Endothelial cell of umbilical vein (primary cell): ENCODE results near the gene PAX2. TPM values are rescaled to one million over a fixed set of nuclear protein-coding genes. Genes with fewer than 3 reads are reported as not detected.

Source experiments
- BruUV-seq: library from RNA; stranded (reverse); fragments of 400-500 nt; replicated peaks from 2 replicates; lab custom pipeline; 2021; lab: Mats Ljungman, UMichigan
- CTCF ChIA-PET: fragments of 300-600, 350-600 bp; sonication (Branson Sonifier 250); formaldehyde crosslinking; loops from one replicate; lab custom pipeline; 2021; ENCODE audit warnings: antibody characterized with exemption, inconsistent platforms; lab: Charles Lee
- POLR2A ChIA-PET: fragments of 300-600, 350-600 bp; sonication (Branson Sonifier 250); formaldehyde crosslinking; loops from one replicate; lab custom pipeline; 2021; ENCODE audit warnings: antibody characterized with exemption, inconsistent platforms; lab: Charles Lee
- DNase-seq: peaks from one replicate; pipeline ENCODE4 v3.0.0-alpha.2; 2011; ENCODE audit warnings: low read depth, low spot score
- FAIRE-seq: peaks from 2 replicates; lab custom pipeline; 2011; peaks lifted over from hg19 to GRCh38; lab: Jason Lieb, UNC
- H2AFZ ChIP-seq: 2 replicates; pipeline ENCODE4 v1.6.0; 2012; ENCODE audit warnings: low read depth, low read length, control low read depth, inconsistent platforms
- H3K27ac ChIP-seq: 2 replicates; pipeline ENCODE4 v1.5.1; 2011; ENCODE audit warnings: low read depth, mild to moderate bottlenecking, control low read depth, low read length, moderate library complexity; ENCODE audit not compliant: insufficient read depth
- H3K27me3 ChIP-seq, 2 experiments: 2 replicates each; pipeline versions ENCODE4 v1.6.0 to v1.6.1; 2011; ENCODE audit warnings: low read length in 2 of 2, mixed read lengths in 1 of 2; ENCODE audit not compliant: control insufficient read depth in 2 of 2, insufficient read depth in 2 of 2
- H3K36me3 ChIP-seq, 2 experiments: 2 replicates in 1 of 2; 3 replicates in 1 of 2; pipeline ENCODE4 v1.5.1; 2011; ENCODE audit warnings: low read length in 2 of 2, mild to moderate bottlenecking in 1 of 2, moderate library complexity in 1 of 2; ENCODE audit not compliant: control insufficient read depth in 2 of 2, insufficient read depth in 2 of 2; ENCODE audit errors: extremely low read depth in 1 of 2
- H3K4me1 ChIP-seq: 3 replicates; pipeline ENCODE4 v1.5.1; 2011; ENCODE audit warnings: mild to moderate bottlenecking, low read length; ENCODE audit not compliant: control insufficient read depth, insufficient read depth; ENCODE audit errors: extremely low read depth
- H3K4me2 ChIP-seq: 2 replicates; pipeline ENCODE4 v1.6.1; 2011; ENCODE audit warnings: low read length, control low read depth, mixed read lengths; ENCODE audit not compliant: insufficient read depth
- H3K4me3 ChIP-seq, 3 experiments: fragments of 200-600 bp in 1 of 3; sonication (generic), shearing (Covaris generic) in 1 of 3; replicated peaks in 1 of 3; 2 replicates each; pipeline ENCODE4 v1.5.1; 2011 to 2016; ENCODE audit warnings: control low read depth in 3 of 3, low read length in 3 of 3, mild to moderate bottlenecking in 2 of 3, inconsistent platforms in 1 of 3, low read depth in 1 of 3, moderate library complexity in 1 of 3; ENCODE audit not compliant: insufficient read depth in 1 of 3
- H3K79me2 ChIP-seq: 2 replicates; pipeline ENCODE4 v1.6.0; 2012; ENCODE audit warnings: low read length, inconsistent platforms; ENCODE audit not compliant: control insufficient read depth, insufficient read depth
- H3K9ac ChIP-seq: replicated peaks from 2 replicates; pipeline ENCODE3; 2011; ENCODE audit warnings: low read length, control low read depth; ENCODE audit not compliant: insufficient read depth; ENCODE audit errors: extremely low read depth
- H3K9me1 ChIP-seq: replicated peaks from 3 replicates; pipeline ENCODE4 v1.6.0; 2011; ENCODE audit warnings: mild to moderate bottlenecking, low read length; ENCODE audit not compliant: control insufficient read depth, insufficient read depth; ENCODE audit errors: extremely low read depth
- H3K9me3 ChIP-seq: replicated peaks from 2 replicates; pipeline ENCODE4 v1.5.1; 2012; ENCODE audit warnings: low read length, inconsistent platforms; ENCODE audit not compliant: control insufficient read depth, insufficient read depth
- H4K20me1 ChIP-seq: replicated peaks from 2 replicates; pipeline ENCODE3; 2011; ENCODE audit warnings: mild to moderate bottlenecking, low read length; ENCODE audit not compliant: control insufficient read depth, insufficient read depth; ENCODE audit errors: extremely low read depth
- CTCF ChIP-seq, 2 donors: IDR thresholded peaks; 1 replicate in 1 of 2; 2 replicates in 1 of 2; pipeline ENCODE4 v1.5.1; 2011; ENCODE audit warnings: low read length in 2 of 2, mild to moderate bottlenecking in 2 of 2, moderate library complexity in 2 of 2, control low read depth in 1 of 2, inconsistent platforms in 1 of 2, low read depth in 1 of 2; ENCODE audit not compliant: insufficient read depth in 1 of 2; ENCODE audit errors: extremely low read depth in 1 of 2
- EZH2 ChIP-seq: IDR thresholded peaks from 2 replicates; pipeline ENCODE4 v1.6.1; 2012; ENCODE audit warnings: borderline replicate concordance, low read depth, mild to moderate bottlenecking, moderate library complexity, low read length, inconsistent platforms; ENCODE audit not compliant: severe bottlenecking
- FOS ChIP-seq: IDR thresholded peaks from 2 replicates; pipeline ENCODE4 v1.6.1; 2011; ENCODE audit warnings: mild to moderate bottlenecking, low read length, moderate library complexity, borderline replicate concordance; ENCODE audit not compliant: insufficient read depth
- GATA2 ChIP-seq: IDR thresholded peaks from 2 replicates; pipeline ENCODE4 v1.7.0; 2011; ENCODE audit warnings: low read depth, mild to moderate bottlenecking, moderate library complexity, mixed read lengths, low read length; ENCODE audit not compliant: insufficient read length, insufficient read depth
- JUN ChIP-seq: IDR thresholded peaks from 2 replicates; pipeline ENCODE4 v1.6.1; 2011; ENCODE audit warnings: borderline replicate concordance, low read depth; ENCODE audit not compliant: insufficient read length, insufficient read depth
- MAX ChIP-seq: IDR thresholded peaks from 2 replicates; pipeline ENCODE4 v1.6.1; 2011; ENCODE audit not compliant: insufficient read depth, insufficient read length
- MYC ChIP-seq: IDR thresholded peaks from one replicate; pipeline ENCODE4 v1.6.1; 2011; ENCODE audit warnings: mild to moderate bottlenecking, low read depth, low read length
- POLR2A ChIP-seq: IDR thresholded peaks from 2 replicates; pipeline ENCODE4 v1.6.1; 2012; ENCODE audit warnings: low read depth, mild to moderate bottlenecking, control low read depth, low read length
- POLR2AphosphoS5 ChIP-seq: IDR thresholded peaks from 2 replicates; pipeline ENCODE4 v1.6.1; 2012; ENCODE audit warnings: low read depth, mild to moderate bottlenecking, control low read depth, low read length, moderate library complexity; ENCODE audit not compliant: insufficient read depth
- dilution Hi-C: fragments of 300-500 bp; cut with MboI; formaldehyde crosslinking; loops from one replicate; pipeline ENCODE4 v1.15.0; 2019; ENCODE audit warnings: low sequenced_read_pairs; ENCODE audit not compliant: extremely low pct_ligation_motif_present
- intact Hi-C: fragments of 100-400 bp; cut with micrococcal nuclease; formaldehyde crosslinking; loops from one replicate; pipeline ENCODE4 v1.10.0; 2022
- polyA plus RNA-seq, 4 experiments: library from polyadenylated mRNA; depleted of rRNA in 3 of 4; stranded (reverse) in 3 of 4; unstranded in 1 of 4; fragments of >200 nt; gene quantifications; 2 replicates each; pipeline versions ENCODE4 v1.2.1 to v1.2.3, GENCODE V29; 2011 to 2012; ENCODE audit warnings: missing spikeins in 1 of 4
- total RNA-seq: library from RNA; stranded (reverse); gene quantifications from 2 replicates; pipeline ENCODE4 v1.2.3, GENCODE V29; 2021

PAX2 gene
- total and polyA plus RNA-seq, 2 donors (not counting 3 experiments of a cell fraction or from before 2014, with no cell fraction given), result not detected

GRCh38 chr10:100816671-100817070 lies 71.3 kb downstream of the PAX2 start:
- ChIA-PET CTCF (no interaction called here), POLR2A (no interaction called here)
- Histone ChIP-seq H3K4me1 (no peaks in the 10 kb centered on the region), H3K4me3 (no peak overlapping the region), H3K36me3 (no peaks in the 10 kb centered on the region), H3K9me1 (no peaks in the 10 kb centered on the region), H3K79me2 (no peaks in the 10 kb centered on the region), H4K20me1 (no peaks in the 10 kb centered on the region), H3K9me3 (no peaks in the 10 kb centered on the region), H3K4me2 (no peak overlapping the region), H3K27me3 (peaks cover 6 to 17% of the 10 kb centered on the region in 2 experiments), H3K9ac (no peak overlapping the region), H3K27ac (no peak overlapping the region), H2AFZ (no peak overlapping the region)
- FAIRE-seq, result no peak
- no peak for DNase-seq
- BruUV-seq, result no TSS peak
- TF ChIP-seq POLR2A, result no peak
- TF ChIP-seq FOS, result no peak
- no peak for TF ChIP-seq CTCF (IDR thresholded peaks at IDR 0.05; ENCODE audit: extremely low read depth in 1 of 2, insufficient read depth in 1 of 2, low read depth in 1 of 2, low read length in 2 of 2)
- TF ChIP-seq MYC, result no peak
- no peak for TF ChIP-seq GATA2
- no peak for TF ChIP-seq EZH2
- TF ChIP-seq MAX, result no peak
- no peak for TF ChIP-seq POLR2AphosphoS5
- no peak for TF ChIP-seq JUN
- intact Hi-C loops, result no loop called here
- dilution Hi-C loops, result no loop called here
